Hepatocyte (in vitro differentiated cells): ENCODE measurements around the gene CRACDL.

ENCODE experiments used
- CTCF ChIP-seq: fragments of 200-600 bp; sonication (generic); IDR thresholded peaks from 2 replicates; pipeline ENCODE4 v1.5.1; 2016; ENCODE audit warnings: antibody characterized with exemption, mild to moderate bottlenecking; ENCODE audit not compliant: poor library complexity
- EZH2 ChIP-seq: fragments of 200-600 bp; sonication (generic); IDR thresholded peaks from 2 replicates; pipeline ENCODE4 v1.6.1; 2016; ENCODE audit warnings: antibody characterized with exemption, mild to moderate bottlenecking, borderline replicate concordance
- EZH2phosphoT487 ChIP-seq: fragments of 200-600 bp; sonication (generic); IDR thresholded peaks from one replicate; pipeline ENCODE4 v1.6.1; 2018; ENCODE audit warnings: antibody characterized with exemption, mild to moderate bottlenecking, low read depth, moderate library complexity; ENCODE audit not compliant: unreplicated experiment, severe bottlenecking

- TF ChIP-seq CTCF (no peak), EZH2 (no peak), EZH2phosphoT487 (no peak)
Measured at GRCh38 chr2:98777710-98778109, 158.3 kb downstream of the CRACDL start.
